Measurements from ENCODE around the gene ZNF324B. TPM values are rescaled to one million over a fixed set of nuclear protein-coding genes. Genes with fewer than 3 reads are reported as not detected.
"Not testable (repeated sequence)": the region's sequence is repeated elsewhere in the genome, so short reads cannot be mapped to it uniquely, and the experiment has no call there.

ZNF324B gene
- total RNA-seq, 1 donor from 2014 or later: 8.0 TPM

GRCh38 chr19:58480481-58480830 lies 29.0 kb downstream of the ZNF324B start:
- TF ChIP-seq CTCF (IDR thresholded peaks at IDR 0.05; ENCODE audit: unreplicated experiment): no peak
- H3K36me3 Mint-ChIP-seq: peaks cover 8% of the 10 kb centered on the region
- no peak for DNase-seq (ENCODE audit: low spot score in 2 of 2, unreplicated experiment in 2 of 2)
- H3K9me3 Mint-ChIP-seq: no peaks in the 10 kb centered on the region
- peaks cover 8% of the 10 kb centered on the region for H3K4me1 Mint-ChIP-seq
- no peak overlapping the region for H3K27ac Mint-ChIP-seq
- H3K4me3 Mint-ChIP-seq: no peak overlapping the region
- no peaks in the 10 kb centered on the region for H3K27me3 Mint-ChIP-seq (ENCODE audit: low read depth)

- peaks cover 8% of the 10 kb centered on the region for H3K4me1 Mint-ChIP-seq
- no peaks in the 10 kb centered on the region for H3K27me3 Mint-ChIP-seq (ENCODE audit: low read depth)
- H3K36me3 Mint-ChIP-seq: peaks cover 8% of the 10 kb centered on the region
- H3K27ac Mint-ChIP-seq: no peak overlapping the region
- no peak overlapping the region for H3K4me3 Mint-ChIP-seq
- DNase-seq (ENCODE audit: low spot score in 2 of 2, unreplicated experiment in 2 of 2): no peak
- no peaks in the 10 kb centered on the region for H3K9me3 Mint-ChIP-seq
- no peak for TF ChIP-seq CTCF (IDR thresholded peaks at IDR 0.05; ENCODE audit: unreplicated experiment)
Observed at GRCh38 chr19:58480831-58481230, 29.4 kb downstream of the ZNF324B start.

- Mint-ChIP-seq H3K9me3 (no peaks in the 10 kb centered on the region), H3K4me3 (no peak overlapping the region), H3K27ac (no peak overlapping the region), H3K36me3 (peaks cover 8% of the 10 kb centered on the region), H3K4me1 (no peaks in the 10 kb centered on the region), H3K27me3 (ENCODE audit: low read depth) (no peaks in the 10 kb centered on the region)
- no peak for TF ChIP-seq CTCF (IDR thresholded peaks at IDR 0.05; ENCODE audit: unreplicated experiment)
- DNase-seq (ENCODE audit: low spot score in 2 of 2, unreplicated experiment in 2 of 2): no peak
Observed at GRCh38 chr19:58482372-58482771, 30.9 kb downstream of the ZNF324B start.

GRCh38 chr19:58483776-58484175 lies 32.4 kb downstream of the ZNF324B start:
- TF ChIP-seq CTCF (IDR thresholded peaks at IDR 0.05; ENCODE audit: unreplicated experiment): no peak
- Mint-ChIP-seq H3K36me3 (peaks cover 8% of the 10 kb centered on the region), H3K4me3 (no peak overlapping the region), H3K27me3 (ENCODE audit: low read depth) (no peaks in the 10 kb centered on the region), H3K9me3 (no peaks in the 10 kb centered on the region), H3K27ac (no peak overlapping the region), H3K4me1 (no peaks in the 10 kb centered on the region)
- no peak for DNase-seq (ENCODE audit: low spot score in 2 of 2, unreplicated experiment in 2 of 2)

GRCh38 chr19:58484349-58484748 lies 32.9 kb downstream of the ZNF324B start:
- TF ChIP-seq CTCF (IDR thresholded peaks at IDR 0.05; ENCODE audit: unreplicated experiment): peak; percentile 30
- H3K36me3 Mint-ChIP-seq; H3K27ac Mint-ChIP-seq; DNase-seq (ENCODE audit: low spot score in 2 of 2, unreplicated experiment in 2 of 2); H3K4me3 Mint-ChIP-seq; H3K9me3 Mint-ChIP-seq; H3K27me3 Mint-ChIP-seq (ENCODE audit: low read depth); H3K4me1 Mint-ChIP-seq: not testable (repeated sequence)

GRCh38 chr19:58491393-58491792 lies 40.0 kb downstream of the ZNF324B start:
- Mint-ChIP-seq H3K27me3 (ENCODE audit: low read depth) (no peaks in the 10 kb centered on the region), H3K36me3 (no peaks in the 10 kb centered on the region), H3K4me3 (no peak overlapping the region), H3K9me3 (no peaks in the 10 kb centered on the region), H3K27ac (no peak overlapping the region), H3K4me1 (no peaks in the 10 kb centered on the region)
- no peak for DNase-seq (ENCODE audit: low spot score in 2 of 2, unreplicated experiment in 2 of 2)
- TF ChIP-seq CTCF (IDR thresholded peaks at IDR 0.05; ENCODE audit: unreplicated experiment): no peak
